ENCODE results near the gene AADAC. TPM values are rescaled to one million over a fixed set of nuclear protein-coding genes. Genes with fewer than 3 reads are reported as not detected.

The AADAC gene
- total RNA-seq, 2 experiments from 2014 or later = not detected

GRCh38 chr3:151769175-151769574, 44.7 kb upstream of the AADAC start:
- CTCF ChIA-PET = no interaction called here
- DNase-seq = no peak
- Mint-ChIP-seq H3K4me3 (no peak overlapping the region), H3K27ac (no peak overlapping the region), H3K9me3 (no peaks in the 10 kb centered on the region), H3K4me1 (ENCODE audit: low read depth) (no peaks in the 10 kb centered on the region), H3K27me3 (no peaks in the 10 kb centered on the region), H3K36me3 (ENCODE audit: low read depth) (no peaks in the 10 kb centered on the region)
- TF ChIP-seq CTCF (IDR thresholded peaks at IDR 0.05) = no peak
- POLR2A ChIA-PET = no interaction called here
- intact Hi-C loops (cut with micrococcal nuclease) = no loop called here
- ATAC-seq = no peak

- no peak for ATAC-seq
- no peaks in the 10 kb centered on the region for H3K4me1 Mint-ChIP-seq (ENCODE audit: low read depth)
- intact Hi-C loops (cut with micrococcal nuclease) = no loop called here
Measured at GRCh38 chr3:151770956-151771355, 43.0 kb upstream of the AADAC start.

GRCh38 chr3:151772825-151773480, 41.0 kb upstream of the AADAC start:
- Mint-ChIP-seq H3K4me1 (ENCODE audit: low read depth) (no peaks in the 10 kb centered on the region), H3K27ac (no peak overlapping the region), H3K4me3 (no peak overlapping the region), H3K36me3 (ENCODE audit: low read depth) (no peaks in the 10 kb centered on the region), H3K9me3 (no peaks in the 10 kb centered on the region), H3K27me3 (peaks cover 2% of the 10 kb centered on the region)
- CTCF ChIA-PET = no interaction called here
- intact Hi-C loops (cut with micrococcal nuclease) = no loop called here
- ATAC-seq (no peak), DNase-seq (no peak)
- POLR2A ChIA-PET = no interaction called here
- no peak for TF ChIP-seq CTCF (IDR thresholded peaks at IDR 0.05)

More at GRCh38 chr3:151770956-151771355, 43.0 kb upstream of the AADAC start:
- no peak for DNase-seq
- Mint-ChIP-seq H3K27me3 (peaks cover 2% of the 10 kb centered on the region), H3K27ac (no peak overlapping the region), H3K9me3 (no peaks in the 10 kb centered on the region), H3K36me3 (ENCODE audit: low read depth) (no peaks in the 10 kb centered on the region), H3K4me3 (no peak overlapping the region)
- ChIA-PET CTCF (no interaction called here), POLR2A (no interaction called here)
- no peak for TF ChIP-seq CTCF (IDR thresholded peaks at IDR 0.05)

- no peak for DNase-seq
- CTCF ChIA-PET = interaction anchor here (0.6 kb wide), 1 partner anchor 330 kb away, joined by 4 read pairs; no protein-coding TSS in a partner anchor
- Mint-ChIP-seq H3K27me3 (peaks cover 2% of the 10 kb centered on the region), H3K36me3 (ENCODE audit: low read depth) (no peaks in the 10 kb centered on the region), H3K4me3 (no peak overlapping the region), H3K9me3 (no peaks in the 10 kb centered on the region), H3K27ac (no peak overlapping the region), H3K4me1 (ENCODE audit: low read depth) (no peaks in the 10 kb centered on the region)
- intact Hi-C loops (cut with micrococcal nuclease) = no loop called here
- no peak for ATAC-seq
- no peak for TF ChIP-seq CTCF (IDR thresholded peaks at IDR 0.05)
- POLR2A ChIA-PET = no interaction called here
Measured at GRCh38 chr3:151774235-151774634, 39.7 kb upstream of the AADAC start.

- TF ChIP-seq CTCF (IDR thresholded peaks at IDR 0.05) = no peak
- ChIA-PET CTCF (no interaction called here), POLR2A (no interaction called here)
- Mint-ChIP-seq H3K36me3 (ENCODE audit: low read depth) (no peaks in the 10 kb centered on the region), H3K9me3 (no peaks in the 10 kb centered on the region), H3K4me3 (no peak overlapping the region), H3K4me1 (ENCODE audit: low read depth) (no peaks in the 10 kb centered on the region), H3K27ac (no peak overlapping the region), H3K27me3 (peaks cover 2% of the 10 kb centered on the region)
- ATAC-seq (no peak), DNase-seq (no peak)
- intact Hi-C loops (cut with micrococcal nuclease) = no loop called here
Measured at GRCh38 chr3:151774910-151775309, 39.0 kb upstream of the AADAC start.
